Measurements from ENCODE around the gene LCN6. TPM values are rescaled to one million over a fixed set of nuclear protein-coding genes. Genes with fewer than 3 reads are reported as not detected.

LCN6 gene
- total RNA-seq, 2 donors from 2014 or later: 6.4 to 9.3 TPM

DNA sequence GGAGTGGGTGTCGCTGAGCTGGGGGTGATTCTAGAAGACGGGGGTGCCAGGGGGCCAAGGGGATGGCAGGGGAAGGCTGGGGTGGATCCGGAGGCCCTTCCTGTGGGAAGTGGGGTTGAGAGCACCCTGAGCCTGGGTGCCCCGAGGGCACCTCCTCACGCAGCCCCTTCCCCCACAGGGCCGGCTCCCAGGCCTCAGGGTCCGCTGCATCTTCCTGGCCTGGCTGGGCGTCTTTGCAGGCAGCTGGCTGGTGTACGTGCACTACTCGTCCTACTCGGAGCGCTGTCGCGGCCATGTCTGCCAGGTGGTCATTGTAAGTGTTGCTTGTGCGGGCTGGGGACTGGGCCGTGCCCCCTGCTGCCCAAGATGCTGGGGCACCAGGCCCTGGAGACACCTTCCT lies 30.9 kb downstream of the LCN6 start:
- Histone ChIP-seq H3K27ac (no peak overlapping the region), H3K27me3 (no peaks in the 10 kb centered on the region), H3K36me3 (peaks cover 9% of the 10 kb centered on the region), H3K9me3 (no peaks in the 10 kb centered on the region), H3K4me3 (no peak overlapping the region), H3K4me1 (peaks cover 0 to 66% of the 10 kb centered on the region in 2 donors)
- no peak for DNase-seq (ENCODE audit: low spot score)
- TF ChIP-seq, protein P1, sequence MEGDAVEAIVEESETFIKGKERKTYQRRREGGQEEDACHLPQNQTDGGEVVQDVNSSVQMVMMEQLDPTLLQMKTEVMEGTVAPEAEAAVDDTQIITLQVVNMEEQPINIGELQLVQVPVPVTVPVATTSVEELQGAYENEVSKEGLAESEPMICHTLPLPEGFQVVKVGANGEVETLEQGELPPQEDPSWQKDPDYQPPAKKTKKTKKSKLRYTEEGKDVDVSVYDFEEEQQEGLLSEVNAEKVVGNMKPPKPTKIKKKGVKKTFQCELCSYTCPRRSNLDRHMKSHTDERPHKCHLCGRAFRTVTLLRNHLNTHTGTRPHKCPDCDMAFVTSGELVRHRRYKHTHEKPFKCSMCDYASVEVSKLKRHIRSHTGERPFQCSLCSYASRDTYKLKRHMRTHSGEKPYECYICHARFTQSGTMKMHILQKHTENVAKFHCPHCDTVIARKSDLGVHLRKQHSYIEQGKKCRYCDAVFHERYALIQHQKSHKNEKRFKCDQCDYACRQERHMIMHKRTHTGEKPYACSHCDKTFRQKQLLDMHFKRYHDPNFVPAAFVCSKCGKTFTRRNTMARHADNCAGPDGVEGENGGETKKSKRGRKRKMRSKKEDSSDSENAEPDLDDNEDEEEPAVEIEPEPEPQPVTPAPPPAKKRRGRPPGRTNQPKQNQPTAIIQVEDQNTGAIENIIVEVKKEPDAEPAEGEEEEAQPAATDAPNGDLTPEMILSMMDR (IDR thresholded peaks at IDR 0.05): no peak

DNA sequence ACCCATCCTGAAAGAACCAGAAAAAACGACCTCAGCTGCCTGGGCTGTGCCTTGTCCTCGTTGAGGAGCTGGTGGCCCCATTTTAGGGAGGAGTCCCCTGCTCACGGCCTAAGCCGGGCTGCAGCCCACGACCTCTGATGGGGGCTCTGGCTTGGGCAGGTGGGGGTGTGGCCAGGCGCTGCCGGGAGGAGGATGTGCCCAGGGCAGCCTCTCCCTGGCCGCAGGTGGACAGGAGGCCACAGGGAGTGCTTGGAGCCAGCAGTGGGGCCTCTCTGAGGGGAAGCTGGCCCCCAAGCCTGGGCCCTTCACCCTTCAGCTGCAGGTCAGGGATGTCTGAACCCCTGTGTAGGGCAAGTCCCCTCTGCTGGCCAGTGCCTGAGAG lies 33.4 kb downstream of the LCN6 start:
- Histone ChIP-seq H3K27me3 (no peaks in the 10 kb centered on the region), H3K36me3 (no peaks in the 10 kb centered on the region), H3K4me3 (no peak overlapping the region), H3K9me3 (no peaks in the 10 kb centered on the region), H3K4me1 (peaks cover 0 to 48% of the 10 kb centered on the region in 2 donors), H3K27ac (peak overlapping the region; percentile 67 to 80)
- no peak for DNase-seq (ENCODE audit: low spot score)
- TF ChIP-seq, protein P1 (IDR thresholded peaks at IDR 0.05): no peak

DNA sequence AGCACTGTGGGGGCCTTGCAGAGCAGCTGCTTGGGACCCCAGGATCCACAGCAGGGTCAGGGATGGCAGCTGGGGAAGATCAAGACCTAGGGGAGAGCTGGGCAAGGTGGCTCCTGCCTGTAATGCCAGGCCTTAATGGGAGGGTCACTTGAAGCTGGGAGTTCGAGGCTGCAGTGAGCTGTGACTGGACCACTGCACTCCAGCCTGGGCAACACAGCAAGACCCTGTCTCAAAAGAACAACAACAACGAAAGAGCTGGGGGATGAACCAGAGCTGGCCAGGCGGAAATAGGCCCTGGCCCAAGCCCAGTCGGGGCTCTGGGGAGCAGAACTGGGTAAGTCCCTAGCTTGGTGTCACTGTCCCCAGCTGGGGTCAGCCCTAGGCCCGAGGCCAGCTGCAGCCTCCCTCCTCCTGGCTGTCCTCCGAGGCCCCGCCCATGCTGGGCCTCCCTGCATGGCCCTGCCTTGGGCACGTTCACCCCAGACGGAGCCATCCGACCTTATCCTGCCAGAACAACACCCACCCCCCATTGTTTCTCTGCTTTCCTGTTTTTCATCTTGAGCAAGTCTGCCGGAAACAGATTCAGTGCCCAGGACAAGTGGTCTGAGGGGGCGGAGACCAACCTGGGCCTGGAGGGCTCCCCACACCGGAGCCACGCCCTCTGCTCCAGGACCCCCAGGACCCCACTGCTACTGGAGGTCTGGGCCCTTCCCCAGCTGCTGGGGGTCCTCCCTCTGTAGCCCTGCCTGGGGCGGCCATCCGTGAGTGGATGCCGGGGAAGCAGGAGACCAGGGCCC lies 34.0 kb downstream of the LCN6 start:
- H3K4me1 ChIP-seq: peaks cover 0 to 42% of the 10 kb centered on the region in 2 donors
- no peaks in the 10 kb centered on the region for H3K27me3 ChIP-seq
- H3K36me3 ChIP-seq: no peaks in the 10 kb centered on the region
- no peak overlapping the region for H3K4me3 ChIP-seq
- TF ChIP-seq, protein P1 (IDR thresholded peaks at IDR 0.05): no peak
- no peak for DNase-seq (ENCODE audit: low spot score)
- peak overlapping the region; percentile 80 for H3K27ac ChIP-seq
- H3K9me3 ChIP-seq: no peaks in the 10 kb centered on the region

DNA sequence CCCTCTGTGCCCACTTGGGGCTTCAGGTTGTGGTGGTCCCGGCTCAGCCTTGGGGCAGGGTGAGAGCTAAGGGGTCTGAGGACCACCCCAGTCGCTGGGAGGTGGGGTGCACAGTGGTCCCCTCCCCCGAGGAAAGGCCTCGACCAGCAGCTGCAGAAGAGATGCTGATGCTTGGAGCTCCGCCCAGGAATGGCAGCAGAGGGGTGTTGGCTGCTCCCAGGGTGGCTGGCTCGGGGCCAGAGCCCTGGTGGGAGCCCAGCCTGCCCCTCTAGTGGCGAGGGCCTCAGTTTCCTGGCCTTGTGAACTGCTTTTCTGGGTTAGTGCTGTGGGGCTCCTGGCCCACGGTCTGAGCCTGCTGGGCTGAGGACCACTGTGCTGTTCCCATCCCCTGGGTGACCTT lies 34.8 kb downstream of the LCN6 start:
- Histone ChIP-seq H3K27me3 (no peaks in the 10 kb centered on the region), H3K9me3 (no peaks in the 10 kb centered on the region), H3K36me3 (no peaks in the 10 kb centered on the region), H3K27ac (peak overlapping the region; percentile 80), H3K4me1 (peaks cover 0 to 36% of the 10 kb centered on the region in 2 donors), H3K4me3 (peak overlapping the region; percentile 76 to 82)
- DNase-seq (ENCODE audit: low spot score): no peak
- TF ChIP-seq, protein P1 (IDR thresholded peaks at IDR 0.05): no peak

DNA sequence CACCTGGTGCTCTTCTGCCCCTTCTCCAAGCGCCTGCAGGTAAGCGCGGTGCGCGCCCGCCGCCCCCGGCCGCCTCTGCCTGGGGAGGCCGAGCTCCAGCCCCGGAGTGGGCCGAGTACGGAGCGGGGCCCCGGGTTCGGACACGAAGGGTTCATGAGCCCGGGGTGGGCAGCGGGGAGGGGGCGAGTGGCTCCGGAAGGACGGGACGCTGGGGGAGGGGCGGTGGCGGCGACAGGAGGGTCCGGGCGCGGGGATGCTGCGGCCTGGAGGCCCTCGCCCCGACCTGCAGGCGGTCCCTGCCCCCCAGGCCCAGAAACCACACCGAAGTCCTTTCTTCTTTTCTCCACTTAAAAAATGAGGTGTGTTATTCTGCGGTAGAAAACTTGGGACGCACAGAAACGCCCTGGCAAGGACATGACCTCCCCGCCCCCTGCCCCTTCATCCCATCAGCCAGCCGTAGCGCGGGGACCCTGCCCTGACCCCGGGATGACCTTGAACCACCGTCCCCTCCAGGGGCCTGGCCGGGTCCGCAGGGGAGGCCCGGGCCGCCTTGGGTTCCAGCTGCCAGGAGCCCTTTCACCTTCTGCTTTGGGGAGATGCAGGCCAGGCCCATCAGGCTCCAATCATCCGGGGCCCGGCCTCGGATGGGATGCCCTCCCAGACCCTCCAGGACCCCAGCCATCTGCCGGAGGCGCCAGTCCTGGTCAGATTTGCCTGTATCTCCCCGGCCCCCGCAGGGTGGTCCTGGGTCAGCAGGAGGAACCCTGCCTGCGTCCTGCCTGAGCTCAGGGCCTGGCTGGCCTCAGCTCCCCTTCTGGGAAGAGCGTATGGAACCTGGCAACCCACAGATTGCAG lies 35.4 kb downstream of the LCN6 start:
- Histone ChIP-seq H3K4me1 (peaks cover 0 to 36% of the 10 kb centered on the region in 2 donors), H3K27me3 (no peaks in the 10 kb centered on the region), H3K36me3 (no peaks in the 10 kb centered on the region), H3K9me3 (no peaks in the 10 kb centered on the region), H3K27ac (peak overlapping the region; percentile 80), H3K4me3 (peak overlapping the region; percentile 76 to 82)
- TF ChIP-seq, protein P1 (IDR thresholded peaks at IDR 0.05): no peak
- DNase-seq (ENCODE audit: low spot score): no peak

Measured in right atrium auricular region (tissue), 2 donors.